Choroid plexus epithelial cell (primary cell): ENCODE data around the gene GLE1.
"Not testable (repeated sequence)": the region's sequence is repeated elsewhere in the genome, so short reads cannot be mapped to it uniquely, and the experiment has no call there.

ENCODE experiments used
- DNase-seq: peaks from one replicate; pipeline ENCODE4 v3.0.0-alpha.2; 2010; ENCODE audit warnings: low read depth
- H3K4me3 ChIP-seq: 2 replicates; pipeline ENCODE4 v1.5.1; 2011; ENCODE audit warnings: low read depth, mild to moderate bottlenecking, control low read depth, low read length, moderate library complexity
- CTCF ChIP-seq: conservative IDR thresholded peaks from 2 replicates; pipeline ENCODE4 v1.5.1; 2011; ENCODE audit warnings: low read depth, mild to moderate bottlenecking, control low read depth, inconsistent platforms, low read length, moderate library complexity

The GLE1 gene

GRCh38 chr9:128495804-128496417 is 8.6 kb upstream of the GLE1 start:
- TF ChIP-seq CTCF = no peak

GRCh38 chr9:128497824-128498610 is 6.5 kb upstream of the GLE1 start:
- no peak for TF ChIP-seq CTCF

More at GRCh38 chr9:128495804-128496417, 8.6 kb upstream of the GLE1 start:
- H3K4me3 ChIP-seq = no peak overlapping the region
- DNase-seq = no peak

GRCh38 chr9:128498911-128499310 is 5.6 kb upstream of the GLE1 start:
- H3K4me3 ChIP-seq = no peak overlapping the region
- TF ChIP-seq CTCF = no peak
- no peak for DNase-seq

More at GRCh38 chr9:128497824-128498610, 6.5 kb upstream of the GLE1 start:
- H3K4me3 ChIP-seq = no peak overlapping the region
- no peak for DNase-seq

- no peak for DNase-seq
- no peak for TF ChIP-seq CTCF
- no peak overlapping the region for H3K4me3 ChIP-seq
Observed at GRCh38 chr9:128499920-128500319, 4.6 kb upstream of the GLE1 start.

GRCh38 chr9:128503415-128503825 is 1.1 kb upstream of the GLE1 start:
- H3K4me3 ChIP-seq, DNase-seq: not testable (repeated sequence)

GRCh38 chr9:128503870-128504269 is 649 bp upstream of the GLE1 start:
- peak overlapping the region; percentile 99 for H3K4me3 ChIP-seq
- DNase-seq = peak; percentile 33
- no peak for TF ChIP-seq CTCF

- DNase-seq = peak; percentile 42
- no peak for TF ChIP-seq CTCF
- H3K4me3 ChIP-seq = peak overlapping the region; percentile 99
Observed at GRCh38 chr9:128505414-128505765, 871 bp downstream of the GLE1 start.

GRCh38 chr9:128505906-128506305 is 1.4 kb downstream of the GLE1 start:
- H3K4me3 ChIP-seq, DNase-seq: not testable (repeated sequence)
